AG04450 (cell line): Measurements from ENCODE around the gene SYCN. TPM values are rescaled to one million over a fixed set of nuclear protein-coding genes. Genes with fewer than 3 reads are reported as not detected.
A peak's percentile ranks its signal among the peaks of the same experiment; 100 is the strongest.

Experiments used
- CTCF ChIA-PET: fragments of 300-600, 350-600 bp; formaldehyde crosslinking; extraction: SDS; loops from one replicate; lab custom pipeline; 2022; ENCODE audit warnings: antibody characterized with exemption, inconsistent platforms; lab: Charles Lee
- POLR2A ChIA-PET: fragments of 350-600 bp; formaldehyde crosslinking; extraction: SDS; loops from one replicate; lab custom pipeline; 2021; ENCODE audit warnings: antibody characterized with exemption, inconsistent platforms; lab: Yijun Ruan, JAX
- DNase-seq: peaks from one replicate; pipeline ENCODE4 v3.0.0-alpha.2; 2011; ENCODE audit warnings: low read depth, low spot score
- H3K27ac ChIP-seq: one replicate; pipeline ENCODE4 v1.5.1; 2012; ENCODE audit warnings: low read depth, low read length, control low read depth
- H3K27me3 ChIP-seq: one replicate; pipeline ENCODE4 v1.6.0; 2012; ENCODE audit warnings: low read length; ENCODE audit not compliant: control insufficient read depth, insufficient read depth
- H3K4me3 ChIP-seq: 2 replicates; pipeline ENCODE4 v1.5.1; 2011; ENCODE audit warnings: mild to moderate bottlenecking, low read depth, low read length, control low read depth
- H3K9me3 ChIP-seq: 2 replicates; pipeline ENCODE4 v1.5.1; 2012; ENCODE audit warnings: low read length; ENCODE audit not compliant: control insufficient read depth, insufficient read depth
- polyA plus RNA-seq: library from polyadenylated mRNA; depleted of rRNA; stranded (reverse); fragments of >200 nt; gene quantifications from 2 replicates; pipeline ENCODE4 v1.2.3, GENCODE V29; 2011
- TF ChIP-seq, protein P1 (sequence below): IDR thresholded peaks from 2 replicates; pipeline ENCODE4 v1.5.1; 2011; ENCODE audit warnings: low read depth, low read length, control low read depth, inconsistent platforms

The SYCN gene
- polyA plus RNA-seq, 1 experiment: not detected

DNA sequence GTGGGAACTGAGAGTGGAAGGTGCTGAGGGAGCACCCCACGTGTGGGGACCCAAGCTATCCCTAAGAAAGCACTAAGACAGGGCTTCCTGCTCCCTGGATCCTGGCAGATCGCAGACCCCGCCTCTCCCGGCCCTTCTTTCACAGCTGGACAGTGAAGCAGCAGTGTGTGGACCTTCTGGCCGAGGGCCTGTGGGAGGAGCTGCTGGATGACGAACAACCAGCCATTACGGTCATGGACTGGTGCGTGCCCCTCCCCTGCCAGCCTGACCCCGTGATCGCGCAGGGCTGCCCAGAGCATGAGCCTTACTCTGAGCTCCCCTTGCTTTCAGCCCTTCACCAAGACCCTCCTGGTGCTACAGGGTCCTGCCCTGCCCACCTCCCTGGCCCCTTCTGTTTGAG lies 5.0 kb downstream of the SYCN start:
- ChIA-PET CTCF (interaction anchor here (0.7 kb wide), 1 partner anchor 330 kb away, joined by 3 read pairs; no protein-coding TSS in a partner anchor), POLR2A (interaction anchor here (0.7 kb wide), 1 partner anchor 119 kb away, joined by 9 read pairs; no protein-coding TSS in a partner anchor)
- peaks cover 51% of the 10 kb centered on the region for H3K27me3 ChIP-seq
- peak; percentile 6 for DNase-seq
- no peak overlapping the region for H3K4me3 ChIP-seq
- TF ChIP-seq, protein P1, sequence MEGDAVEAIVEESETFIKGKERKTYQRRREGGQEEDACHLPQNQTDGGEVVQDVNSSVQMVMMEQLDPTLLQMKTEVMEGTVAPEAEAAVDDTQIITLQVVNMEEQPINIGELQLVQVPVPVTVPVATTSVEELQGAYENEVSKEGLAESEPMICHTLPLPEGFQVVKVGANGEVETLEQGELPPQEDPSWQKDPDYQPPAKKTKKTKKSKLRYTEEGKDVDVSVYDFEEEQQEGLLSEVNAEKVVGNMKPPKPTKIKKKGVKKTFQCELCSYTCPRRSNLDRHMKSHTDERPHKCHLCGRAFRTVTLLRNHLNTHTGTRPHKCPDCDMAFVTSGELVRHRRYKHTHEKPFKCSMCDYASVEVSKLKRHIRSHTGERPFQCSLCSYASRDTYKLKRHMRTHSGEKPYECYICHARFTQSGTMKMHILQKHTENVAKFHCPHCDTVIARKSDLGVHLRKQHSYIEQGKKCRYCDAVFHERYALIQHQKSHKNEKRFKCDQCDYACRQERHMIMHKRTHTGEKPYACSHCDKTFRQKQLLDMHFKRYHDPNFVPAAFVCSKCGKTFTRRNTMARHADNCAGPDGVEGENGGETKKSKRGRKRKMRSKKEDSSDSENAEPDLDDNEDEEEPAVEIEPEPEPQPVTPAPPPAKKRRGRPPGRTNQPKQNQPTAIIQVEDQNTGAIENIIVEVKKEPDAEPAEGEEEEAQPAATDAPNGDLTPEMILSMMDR: no peak
- H3K27ac ChIP-seq: no peak overlapping the region
- no peaks in the 10 kb centered on the region; the same call in 1 of the 2 replicates for H3K9me3 ChIP-seq

- no peak for DNase-seq
- CTCF ChIA-PET: no interaction called here
- POLR2A ChIA-PET: no interaction called here
- peaks cover 45% of the 10 kb centered on the region for H3K27me3 ChIP-seq
- TF ChIP-seq, protein P1: no peak
- no peaks in the 10 kb centered on the region; the same call in 1 of the 2 replicates for H3K9me3 ChIP-seq
- H3K27ac ChIP-seq: no peak overlapping the region
- H3K4me3 ChIP-seq: no peak overlapping the region
These were observed 6.3 kb downstream of the SYCN start for GRCh38 chr19:39197808-39198207.

- H3K4me3 ChIP-seq: no peak within 1 kb of the TSS
- TF ChIP-seq, protein P1: no peak
- H3K27me3 ChIP-seq: peaks cover 45% of the 10 kb centered on the region
- H3K27ac ChIP-seq: no peak within 1 kb of the TSS
- H3K9me3 ChIP-seq: no peaks in the 10 kb centered on the region; the same call in 1 of the 2 replicates
- no peak for DNase-seq
- CTCF ChIA-PET: no interaction called here
- POLR2A ChIA-PET: no interaction called here
These were observed 7.1 kb downstream of the SYCN start, which contains the start of gene NCCRP1 for GRCh38 chr19:39196860-39197562. Gene NCCRP1 (plus strand): TSS chr19:39196964. CDS start chr19:39196983, 19 bp downstream.

GRCh38 chr19:39196320-39196719 lies 7.7 kb downstream of the SYCN start:
- TF ChIP-seq, protein P1: no peak
- DNase-seq: no peak
- ChIA-PET POLR2A (no interaction called here), CTCF (no interaction called here)
- H3K9me3 ChIP-seq: no peaks in the 10 kb centered on the region; the same call in 1 of the 2 replicates
- no peak overlapping the region for H3K27ac ChIP-seq
- H3K4me3 ChIP-seq: no peak overlapping the region
- H3K27me3 ChIP-seq: peaks cover 45% of the 10 kb centered on the region

DNA sequence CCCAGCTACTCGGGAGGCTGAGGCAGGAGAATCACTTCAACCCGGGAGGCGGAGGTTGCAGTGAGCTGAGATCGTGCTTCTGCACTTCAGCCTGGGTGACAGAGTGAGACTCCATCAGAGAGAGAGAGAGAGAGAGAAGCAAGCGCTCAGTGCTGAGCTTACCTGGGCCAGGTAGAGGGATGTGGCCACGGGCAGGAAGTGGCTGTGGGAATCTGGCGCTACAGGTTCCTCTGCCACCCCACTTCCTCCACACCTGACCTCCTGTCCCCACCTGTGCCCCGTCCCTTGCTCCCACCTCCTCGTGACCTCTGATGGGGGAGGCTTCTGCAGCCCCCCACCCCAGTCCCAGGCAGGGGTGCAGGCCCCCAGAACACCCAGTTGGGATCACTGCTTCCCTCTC lies 8.3 kb downstream of the SYCN start:
- no peak for DNase-seq
- H3K27ac ChIP-seq: no peak overlapping the region
- no peak overlapping the region for H3K4me3 ChIP-seq
- H3K9me3 ChIP-seq: no peaks in the 10 kb centered on the region; the same call in 1 of the 2 replicates
- H3K27me3 ChIP-seq: peaks cover 45% of the 10 kb centered on the region
- ChIA-PET POLR2A (interaction anchor here (0.6 kb wide), 3 partner anchors 43 to 808 kb away, joined by 3 to 4 read pairs (median 4); no protein-coding TSS in a partner anchor), CTCF (no interaction called here)
- TF ChIP-seq, protein P1: no peak
